Smooth muscle cell (in vitro differentiated cells): ENCODE data around the gene LAMB3. TPM values are rescaled to one million over a fixed set of nuclear protein-coding genes. Genes with fewer than 3 reads are reported as not detected.

Experiments used
- DNase-seq: peaks from one replicate; lab custom pipeline; 2025; ENCODE audit not compliant: unreplicated experiment; lab: John Stamatoyannopoulos, UW
- H2AFZ ChIP-seq: fragments of 200-600 bp; sonication (generic); 2 replicates; pipeline ENCODE4 v1.6.0; 2016; ENCODE audit warnings: antibody characterized with exemption, low read depth, mild to moderate bottlenecking
- H3F3A ChIP-seq: fragments of 200-600 bp; sonication (generic); 2 replicates; pipeline ENCODE4 v1.6.0; 2017; ENCODE audit warnings: antibody characterized with exemption, low read depth
- H3K27ac ChIP-seq: fragments of 200-600 bp; sonication (generic); 2 replicates; pipeline ENCODE4 v1.5.1; 2016; ENCODE audit warnings: low read depth, mild to moderate bottlenecking
- H3K27me3 ChIP-seq: fragments of 200-600 bp; sonication (generic); 2 replicates; pipeline ENCODE4 v1.6.1; 2016; ENCODE audit warnings: low read depth, mild to moderate bottlenecking
- H3K36me3 ChIP-seq: fragments of 200-600 bp; sonication (generic); 2 replicates; pipeline ENCODE4 v1.5.1; 2016; ENCODE audit warnings: low read depth
- H3K4me1 ChIP-seq: fragments of 200-600 bp; sonication (generic); 2 replicates; pipeline ENCODE4 v1.5.1; 2016; ENCODE audit warnings: low read depth
- H3K4me2 ChIP-seq: fragments of 200-600 bp; sonication (generic); 2 replicates; pipeline ENCODE4 v1.6.0; 2016; ENCODE audit warnings: mild to moderate bottlenecking
- H3K4me3 ChIP-seq: fragments of 200-600 bp; sonication (generic); 2 replicates; pipeline ENCODE4 v1.5.1; 2016; ENCODE audit warnings: mild to moderate bottlenecking
- H3K79me2 ChIP-seq: fragments of 200-600 bp; sonication (generic); 2 replicates; pipeline ENCODE4 v1.6.0; 2016; ENCODE audit warnings: low read depth, mild to moderate bottlenecking
- H3K9ac ChIP-seq: fragments of 200-600 bp; sonication (generic); 2 replicates; pipeline ENCODE4 v1.6.0; 2016; ENCODE audit warnings: low read depth
- H3K9me3 ChIP-seq: fragments of 200-600 bp; sonication (generic); replicated peaks from 2 replicates; pipeline ENCODE4 v1.5.1; 2016; ENCODE audit warnings: low read depth
- H4K20me1 ChIP-seq: fragments of 200-600 bp; sonication (generic); 2 replicates; pipeline ENCODE4 v1.6.0; 2016; ENCODE audit warnings: low read depth
- CTCF ChIP-seq: fragments of 200-600 bp; sonication (generic); IDR thresholded peaks from 2 replicates; pipeline ENCODE4 v1.5.1; 2017; ENCODE audit warnings: borderline replicate concordance, mild to moderate bottlenecking, antibody characterized with exemption; ENCODE audit not compliant: insufficient read depth, poor library complexity, severe bottlenecking
- WGBS: methylation state at CpG from one replicate; pipeline ENCODE4 v1.1.7; 2016; ENCODE audit warnings: low lambda C conversion rate; 5-methylcytosine and 5-hydroxymethylcytosine counted together
- polyA plus RNA-seq: library from polyadenylated mRNA; unstranded; fragments of >200 nt; fragmentation: Nextera tagmentation; extraction: Ambion mirVana; gene quantifications from 2 replicates; pipeline ENCODE4 v1.2.1, GENCODE V29; 2016
- total RNA-seq: library from RNA; depleted of rRNA; stranded (reverse); fragments of >200 nt; gene quantifications from 2 replicates; pipeline ENCODE4 v1.2.3, GENCODE V29; 2014

LAMB3 gene
- total and polyA plus RNA-seq, 2 experiments from 2014 or later, result 17.0 to 24.0 TPM

GRCh38 chr1:209630383-209631225, 21.6 kb downstream of the LAMB3 start:
- no peak for DNase-seq
- Histone ChIP-seq H3K9ac (no peak overlapping the region), H3K4me3 (no peak overlapping the region), H3K4me1 (no peaks in the 10 kb centered on the region), H3K79me2 (no peaks in the 10 kb centered on the region), H3K9me3 (no peaks in the 10 kb centered on the region), H3K27ac (no peak overlapping the region), H3K4me2 (no peak overlapping the region), H2AFZ (no peak overlapping the region), H3K27me3 (no peaks in the 10 kb centered on the region), H4K20me1 (peaks cover 3% of the 10 kb centered on the region), H3K36me3 (no peaks in the 10 kb centered on the region), H3F3A (no peaks in the 10 kb centered on the region)
- TF ChIP-seq CTCF, result no peak
- 75% methylated on average over 17 of the region's 17 CpGs for WGBS

- H3K9me3 ChIP-seq, result no peaks in the 10 kb centered on the region
- H3K27ac ChIP-seq, result no peak overlapping the region
- H2AFZ ChIP-seq, result no peak overlapping the region
- no peak overlapping the region for H3K4me3 ChIP-seq
- H3K79me2 ChIP-seq, result no peaks in the 10 kb centered on the region
- WGBS, result 97% methylated on average over 11 of the region's 11 CpGs
- no peaks in the 10 kb centered on the region for H3K4me1 ChIP-seq
- H3F3A ChIP-seq, result no peaks in the 10 kb centered on the region
- peaks cover 3% of the 10 kb centered on the region for H4K20me1 ChIP-seq
- H3K36me3 ChIP-seq, result no peaks in the 10 kb centered on the region
- H3K27me3 ChIP-seq, result no peaks in the 10 kb centered on the region
- no peak for DNase-seq
- H3K9ac ChIP-seq, result no peak overlapping the region
- no peak for TF ChIP-seq CTCF
- no peak overlapping the region for H3K4me2 ChIP-seq
Measured at GRCh38 chr1:209629621-209630382, 22.4 kb downstream of the LAMB3 start.

- no peak for TF ChIP-seq CTCF
- no peaks in the 10 kb centered on the region for H3K36me3 ChIP-seq
Measured at GRCh38 chr1:209628618-209629299, 23.5 kb downstream of the LAMB3 start.

More at GRCh38 chr1:209628618-209629299, 23.5 kb downstream of the LAMB3 start:
- Histone ChIP-seq H3K79me2 (no peaks in the 10 kb centered on the region), H3K27me3 (no peaks in the 10 kb centered on the region), H3K9me3 (no peaks in the 10 kb centered on the region), H3K27ac (no peak overlapping the region), H3K9ac (no peak overlapping the region), H2AFZ (no peak overlapping the region), H4K20me1 (peaks cover 3% of the 10 kb centered on the region), H3K4me2 (no peak overlapping the region), H3K4me3 (no peak overlapping the region), H3F3A (no peaks in the 10 kb centered on the region), H3K4me1 (no peaks in the 10 kb centered on the region)
- DNase-seq, result no peak
- WGBS, result 77% methylated on average over 7 of the region's 7 CpGs
